Erythroblast (primary cell): ENCODE results near the gene REEP2.

Experiments used
- GATA1 ChIP-seq: IDR thresholded peaks from 2 replicates; pipeline ENCODE4 v1.6.1; 2011; ENCODE audit warnings: low read depth, mild to moderate bottlenecking, control low read depth, low read length, moderate library complexity
- POLR2A ChIP-seq: IDR thresholded peaks from 2 replicates; pipeline ENCODE4 v1.6.1; 2011; ENCODE audit warnings: mild to moderate bottlenecking, low read length

DNA sequence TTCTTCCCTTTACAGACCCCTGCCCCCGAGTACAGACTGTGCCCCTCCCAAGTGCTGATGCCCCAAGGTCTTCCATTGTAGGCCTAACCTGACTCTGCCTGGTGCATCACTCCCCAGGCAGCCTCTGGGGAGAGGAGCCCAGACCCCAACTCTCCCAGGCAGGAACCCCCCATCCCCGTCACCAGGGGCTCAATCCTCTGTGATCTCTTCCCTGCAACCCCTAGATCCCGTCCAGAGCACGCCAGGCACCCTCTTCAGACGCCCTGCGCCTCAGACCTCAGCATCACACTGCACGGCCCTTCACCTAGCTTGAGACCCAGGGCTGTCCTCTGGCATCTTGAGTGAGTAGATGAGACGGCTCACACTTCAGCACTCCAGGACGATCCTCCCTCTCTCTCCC, 20.0 kb downstream of the REEP2 start:
- TF ChIP-seq POLR2A: no peak
- TF ChIP-seq GATA1: no peak
